ENCODE results near the gene UTRN.

UTRN gene

DNA sequence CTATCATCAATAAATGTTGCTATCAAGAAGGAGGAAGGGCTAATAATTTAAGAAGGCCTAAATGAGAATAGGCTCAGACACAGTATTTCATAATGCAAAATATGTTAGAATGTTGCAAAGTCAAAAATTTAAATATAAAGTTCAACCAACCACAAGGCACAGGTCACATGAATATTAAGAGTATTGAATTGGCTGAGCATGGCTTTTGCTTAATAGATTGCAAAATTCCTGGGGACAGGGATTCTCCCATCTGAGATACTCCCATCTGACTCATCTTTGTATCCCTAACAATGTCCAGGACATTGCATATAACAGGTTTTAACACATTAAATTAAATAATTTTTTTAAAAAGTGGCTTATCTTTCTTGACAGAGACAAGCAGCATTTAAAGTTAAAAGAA lies 32.9 kb upstream of the UTRN start:
- TF ChIP-seq, protein P1, sequence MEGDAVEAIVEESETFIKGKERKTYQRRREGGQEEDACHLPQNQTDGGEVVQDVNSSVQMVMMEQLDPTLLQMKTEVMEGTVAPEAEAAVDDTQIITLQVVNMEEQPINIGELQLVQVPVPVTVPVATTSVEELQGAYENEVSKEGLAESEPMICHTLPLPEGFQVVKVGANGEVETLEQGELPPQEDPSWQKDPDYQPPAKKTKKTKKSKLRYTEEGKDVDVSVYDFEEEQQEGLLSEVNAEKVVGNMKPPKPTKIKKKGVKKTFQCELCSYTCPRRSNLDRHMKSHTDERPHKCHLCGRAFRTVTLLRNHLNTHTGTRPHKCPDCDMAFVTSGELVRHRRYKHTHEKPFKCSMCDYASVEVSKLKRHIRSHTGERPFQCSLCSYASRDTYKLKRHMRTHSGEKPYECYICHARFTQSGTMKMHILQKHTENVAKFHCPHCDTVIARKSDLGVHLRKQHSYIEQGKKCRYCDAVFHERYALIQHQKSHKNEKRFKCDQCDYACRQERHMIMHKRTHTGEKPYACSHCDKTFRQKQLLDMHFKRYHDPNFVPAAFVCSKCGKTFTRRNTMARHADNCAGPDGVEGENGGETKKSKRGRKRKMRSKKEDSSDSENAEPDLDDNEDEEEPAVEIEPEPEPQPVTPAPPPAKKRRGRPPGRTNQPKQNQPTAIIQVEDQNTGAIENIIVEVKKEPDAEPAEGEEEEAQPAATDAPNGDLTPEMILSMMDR (IDR thresholded peaks at IDR 0.05; ENCODE audit: extremely low read depth, insufficient read depth, missing control alignments): no peak
- no peak for DNase-seq (ENCODE audit: low spot score)
- in situ Hi-C loops (cut with MboI; ENCODE audit: low pct_unique_long_range_greater_than_20kb, low sequenced_read_pairs, unreplicated experiment): no loop called here

DNA sequence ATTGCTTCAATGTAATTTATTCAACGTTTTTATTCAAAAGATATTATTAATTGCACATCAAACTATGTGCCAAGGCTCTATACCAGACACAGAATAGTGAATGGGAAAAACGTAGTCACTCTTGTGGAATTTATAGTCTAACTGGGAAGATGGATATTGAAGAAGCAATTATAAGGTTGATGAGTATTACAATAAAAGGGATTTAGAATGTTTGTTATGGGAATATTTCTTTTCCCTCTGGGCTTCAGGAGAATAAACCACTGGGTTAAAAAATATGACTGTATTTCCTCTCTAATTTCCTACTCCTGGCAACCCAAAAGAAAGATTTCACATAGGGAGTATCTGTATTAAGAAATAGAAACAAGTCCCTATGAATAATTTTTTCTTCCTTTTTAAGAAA lies 25.1 kb upstream of the UTRN start:
- TF ChIP-seq, protein P1 (IDR thresholded peaks at IDR 0.05; ENCODE audit: extremely low read depth, insufficient read depth, missing control alignments): no peak
- in situ Hi-C loops (cut with MboI; ENCODE audit: low pct_unique_long_range_greater_than_20kb, low sequenced_read_pairs, unreplicated experiment): no loop called here
- no peak for DNase-seq (ENCODE audit: low spot score)

DNA sequence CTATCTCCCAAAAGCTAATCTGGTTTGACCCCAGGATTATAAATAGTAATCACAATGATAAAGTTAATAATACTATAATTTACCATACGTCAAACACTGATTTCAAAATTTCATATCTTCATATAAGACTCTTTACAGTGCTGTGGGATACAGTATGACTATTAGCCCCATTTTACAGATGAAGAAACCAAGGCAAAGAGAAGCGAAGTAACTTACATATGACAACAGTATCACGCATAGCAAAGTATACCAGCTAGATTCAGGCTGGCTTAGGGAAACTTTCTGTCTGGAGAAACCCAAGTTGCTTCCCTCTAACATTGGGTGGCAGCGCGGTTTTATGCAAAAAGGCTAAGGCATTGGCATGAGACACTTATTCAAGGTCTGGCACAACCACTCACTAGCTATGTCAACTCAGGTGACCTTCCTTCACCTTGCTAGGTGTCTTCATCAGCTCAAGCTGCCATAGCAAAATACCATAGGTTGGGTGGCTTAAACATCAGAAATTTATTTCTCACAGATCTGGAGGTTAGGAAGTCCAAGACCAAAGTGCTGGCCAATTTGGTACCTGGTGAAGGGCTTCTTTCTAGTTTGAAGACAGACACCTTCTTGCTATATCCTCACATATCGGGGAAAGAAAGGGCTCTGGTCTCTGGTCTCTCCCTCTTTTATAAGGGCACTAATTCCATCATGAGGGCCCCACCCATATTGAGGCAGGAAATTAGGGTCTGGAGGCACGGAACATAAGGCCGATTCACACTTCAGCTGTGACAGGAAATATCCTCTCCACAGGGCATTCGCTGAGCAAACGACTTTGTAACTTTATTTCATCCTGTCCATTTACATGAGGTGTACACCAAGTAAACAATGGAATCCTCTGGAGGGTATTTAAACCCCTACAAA lies 22.4 kb upstream of the UTRN start:
- TF ChIP-seq, protein P1 (IDR thresholded peaks at IDR 0.05; ENCODE audit: extremely low read depth, insufficient read depth, missing control alignments): no peak
- no peak for DNase-seq (ENCODE audit: low spot score)
- in situ Hi-C loops (cut with MboI; ENCODE audit: low pct_unique_long_range_greater_than_20kb, low sequenced_read_pairs, unreplicated experiment): no loop called here

DNA sequence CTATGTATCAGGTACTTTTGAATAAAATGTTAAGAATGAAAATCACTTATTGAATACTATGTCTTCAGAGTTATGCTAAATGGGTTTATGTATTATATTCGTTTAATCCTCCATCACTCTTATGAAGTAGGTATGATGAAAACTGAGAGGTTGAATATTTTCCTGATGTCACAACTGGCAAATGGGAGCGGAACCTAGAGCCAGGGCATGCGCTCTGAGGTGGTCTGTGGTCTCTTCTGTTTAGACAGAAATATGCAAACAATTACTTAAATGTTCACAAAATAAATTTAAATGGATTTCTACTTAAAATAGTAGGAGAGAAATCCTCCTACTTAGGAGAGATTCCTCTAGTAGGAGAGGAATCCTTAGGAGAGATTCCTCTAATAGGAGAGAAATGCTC lies 21.3 kb upstream of the UTRN start:
- in situ Hi-C loops (cut with MboI; ENCODE audit: low pct_unique_long_range_greater_than_20kb, low sequenced_read_pairs, unreplicated experiment): no loop called here
- TF ChIP-seq, protein P1 (IDR thresholded peaks at IDR 0.05; ENCODE audit: extremely low read depth, insufficient read depth, missing control alignments): no peak
- DNase-seq (ENCODE audit: low spot score): no peak

DNA sequence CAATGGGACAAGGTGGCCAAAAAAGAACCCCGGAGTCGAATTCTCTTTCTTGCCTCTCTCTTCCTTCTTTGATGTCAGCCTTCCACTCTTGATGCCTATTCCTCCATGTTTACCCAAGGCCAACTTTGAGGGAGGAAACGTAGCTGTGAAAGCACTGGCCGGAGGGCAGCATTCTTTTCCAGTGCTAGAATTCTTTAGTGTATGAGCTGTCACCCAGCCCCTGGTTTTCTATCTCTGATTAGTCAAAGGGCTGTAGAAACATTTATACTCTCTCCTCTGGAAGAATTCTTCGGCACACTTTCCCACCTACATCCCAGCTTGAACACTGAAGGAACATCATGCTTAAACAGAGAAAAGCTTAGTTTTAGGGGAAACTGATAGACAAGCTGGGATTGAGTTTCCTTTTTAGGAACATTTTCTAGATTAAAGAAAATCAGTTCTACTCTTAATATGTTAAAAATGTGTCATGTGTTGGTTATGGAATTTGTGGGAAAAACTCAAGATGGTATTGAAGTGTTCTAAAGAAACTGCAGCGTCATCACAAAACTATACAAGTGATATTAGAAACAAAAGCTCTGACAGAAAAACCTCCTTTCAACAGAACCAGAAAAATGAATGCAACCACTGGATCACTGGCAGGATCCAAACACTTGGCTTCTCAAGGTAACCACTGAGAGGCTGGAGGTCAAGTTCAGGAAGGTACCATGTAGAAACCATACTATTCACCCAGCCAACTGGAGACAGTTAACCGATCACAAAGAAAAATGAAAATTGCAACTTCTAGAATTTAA lies 20.7 kb upstream of the UTRN start:
- DNase-seq (ENCODE audit: low spot score): no peak
- in situ Hi-C loops (cut with MboI; ENCODE audit: low pct_unique_long_range_greater_than_20kb, low sequenced_read_pairs, unreplicated experiment): no loop called here
- TF ChIP-seq, protein P1 (IDR thresholded peaks at IDR 0.05; ENCODE audit: extremely low read depth, insufficient read depth, missing control alignments): no peak

DNA sequence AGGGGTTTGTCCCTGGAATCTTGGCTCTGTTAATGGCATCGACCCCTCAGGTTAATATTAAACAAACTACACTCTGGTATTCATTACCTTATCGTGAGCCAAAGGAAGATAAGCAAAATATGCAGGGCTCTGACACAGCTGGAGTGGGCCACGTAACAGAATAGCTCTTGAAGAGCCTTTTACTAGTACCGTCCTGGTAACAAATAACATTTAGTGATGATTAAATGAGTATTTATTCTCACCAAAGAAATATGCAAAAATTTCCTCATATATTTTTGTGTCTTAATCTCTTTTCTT lies 20.1 kb upstream of the UTRN start:
- DNase-seq (ENCODE audit: low spot score): no peak
- in situ Hi-C loops (cut with MboI; ENCODE audit: low pct_unique_long_range_greater_than_20kb, low sequenced_read_pairs, unreplicated experiment): no loop called here
- TF ChIP-seq, protein P1 (IDR thresholded peaks at IDR 0.05; ENCODE audit: extremely low read depth, insufficient read depth, missing control alignments): no peak
